Measurements from ENCODE around the gene PRG2. TPM values are rescaled to one million over a fixed set of nuclear protein-coding genes. Genes with fewer than 3 reads are reported as not detected.

The PRG2 gene
- polyA plus RNA-seq, 1 donor from 2014 or later, result not detected

GRCh38 chr11:57358991-57359390 lies 31.5 kb downstream of the PRG2 start:
- no peaks in the 10 kb centered on the region for H3K9me3 Mint-ChIP-seq
- H3K4me3 Mint-ChIP-seq, result no peak overlapping the region
- peaks cover 20% of the 10 kb centered on the region for H3K27me3 Mint-ChIP-seq
- peaks cover 0 to 3% (median 0%) of the 10 kb centered on the region in 3 donors for H3K4me1 Mint-ChIP-seq
- no peaks in the 10 kb centered on the region for H3K36me3 Mint-ChIP-seq
- H3K27ac Mint-ChIP-seq, result no peak overlapping the region

GRCh38 chr11:57358543-57358961 lies 31.9 kb downstream of the PRG2 start:
- no peaks in the 10 kb centered on the region for H3K36me3 Mint-ChIP-seq
- H3K9me3 Mint-ChIP-seq, result no peaks in the 10 kb centered on the region
- no peak overlapping the region for H3K27ac Mint-ChIP-seq
- H3K4me3 Mint-ChIP-seq, result no peak overlapping the region
- peaks cover 0 to 3% (median 0%) of the 10 kb centered on the region in 3 donors for H3K4me1 Mint-ChIP-seq
- H3K27me3 Mint-ChIP-seq, result peaks cover 20% of the 10 kb centered on the region

GRCh38 chr11:57357856-57358255 lies 32.6 kb downstream of the PRG2 start:
- no peak overlapping the region for H3K27ac Mint-ChIP-seq

GRCh38 chr11:57357310-57357709 lies 33.1 kb downstream of the PRG2 start:
- no peaks in the 10 kb centered on the region for H3K36me3 Mint-ChIP-seq
- peaks cover 20% of the 10 kb centered on the region for H3K27me3 Mint-ChIP-seq
- H3K4me3 Mint-ChIP-seq, result no peak overlapping the region
- H3K27ac Mint-ChIP-seq, result no peak overlapping the region
- no peaks in the 10 kb centered on the region for H3K9me3 Mint-ChIP-seq
- H3K4me1 Mint-ChIP-seq, result peaks cover 0 to 3% (median 0%) of the 10 kb centered on the region in 3 donors

More at GRCh38 chr11:57357856-57358255, 32.6 kb downstream of the PRG2 start:
- no peaks in the 10 kb centered on the region for H3K9me3 Mint-ChIP-seq
- H3K4me1 Mint-ChIP-seq, result peaks cover 0 to 3% (median 0%) of the 10 kb centered on the region in 3 donors
- H3K36me3 Mint-ChIP-seq, result no peaks in the 10 kb centered on the region
- H3K27me3 Mint-ChIP-seq, result peaks cover 20% of the 10 kb centered on the region
- H3K4me3 Mint-ChIP-seq, result no peak overlapping the region

- Mint-ChIP-seq H3K9me3 (peaks cover 0 to 4% (median 2%) of the 10 kb centered on the region in 3 donors), H3K27ac (peak overlapping the region in 1 of 3 donors; percentile 21), H3K27me3 (peaks cover 19% of the 10 kb centered on the region), H3K36me3 (no peaks in the 10 kb centered on the region), H3K4me1 (peaks cover 0 to 3% (median 0%) of the 10 kb centered on the region in 3 donors), H3K4me3 (no peak overlapping the region)
Measured at GRCh38 chr11:57356268-57356667, 34.2 kb downstream of the PRG2 start.

GRCh38 chr11:57354699-57355098 lies 35.8 kb downstream of the PRG2 start:
- Mint-ChIP-seq H3K36me3 (no peaks in the 10 kb centered on the region), H3K4me3 (no peak overlapping the region), H3K4me1 (peaks cover 0 to 5% (median 2%) of the 10 kb centered on the region in 3 donors), H3K27ac (peak overlapping the region in 1 of 3 donors; percentile 69), H3K27me3 (peaks cover 24% of the 10 kb centered on the region), H3K9me3 (peaks cover 0 to 6% (median 2%) of the 10 kb centered on the region in 3 donors)

GRCh38 chr11:57353852-57354251 lies 36.6 kb downstream of the PRG2 start:
- no peak overlapping the region for H3K27ac Mint-ChIP-seq

GRCh38 chr11:57353446-57353845 lies 37.0 kb downstream of the PRG2 start:
- no peaks in the 10 kb centered on the region for H3K36me3 Mint-ChIP-seq
- H3K4me1 Mint-ChIP-seq, result peaks cover 0 to 5% (median 2%) of the 10 kb centered on the region in 3 donors
- no peak overlapping the region for H3K4me3 Mint-ChIP-seq
- peaks cover 24% of the 10 kb centered on the region for H3K27me3 Mint-ChIP-seq
- H3K27ac Mint-ChIP-seq, result no peak overlapping the region
- H3K9me3 Mint-ChIP-seq, result peaks cover 0 to 6% (median 2%) of the 10 kb centered on the region in 3 donors

More at GRCh38 chr11:57353852-57354251, 36.6 kb downstream of the PRG2 start:
- Mint-ChIP-seq H3K36me3 (no peaks in the 10 kb centered on the region), H3K4me1 (peaks cover 0 to 5% (median 2%) of the 10 kb centered on the region in 3 donors), H3K27me3 (peaks cover 24% of the 10 kb centered on the region), H3K9me3 (peaks cover 0 to 6% (median 2%) of the 10 kb centered on the region in 3 donors), H3K4me3 (no peak overlapping the region)

GRCh38 chr11:57353036-57353435 lies 37.4 kb downstream of the PRG2 start:
- Mint-ChIP-seq H3K27me3 (peaks cover 24% of the 10 kb centered on the region), H3K4me3 (no peak overlapping the region), H3K36me3 (no peaks in the 10 kb centered on the region), H3K27ac (no peak overlapping the region), H3K4me1 (peaks cover 0 to 5% (median 2%) of the 10 kb centered on the region in 3 donors), H3K9me3 (peaks cover 0 to 6% (median 2%) of the 10 kb centered on the region in 3 donors)

GRCh38 chr11:57349491-57350274 lies 40.8 kb downstream of the PRG2 start:
- H3K4me3 Mint-ChIP-seq, result no peak overlapping the region

GRCh38 chr11:57348636-57349313 lies 41.7 kb downstream of the PRG2 start:
- Mint-ChIP-seq H3K4me1 (peaks cover 2 to 7% (median 4%) of the 10 kb centered on the region in 3 donors), H3K27ac (no peak overlapping the region), H3K36me3 (no peaks in the 10 kb centered on the region), H3K9me3 (peaks cover 0 to 6% (median 2%) of the 10 kb centered on the region in 3 donors), H3K27me3 (peaks cover 6% of the 10 kb centered on the region), H3K4me3 (no peak overlapping the region)

More at GRCh38 chr11:57349491-57350274, 40.8 kb downstream of the PRG2 start:
- H3K27me3 Mint-ChIP-seq, result peaks cover 11% of the 10 kb centered on the region
- no peaks in the 10 kb centered on the region for H3K36me3 Mint-ChIP-seq
- peaks cover 0 to 6% (median 2%) of the 10 kb centered on the region in 3 donors for H3K9me3 Mint-ChIP-seq
- peaks cover 2 to 7% (median 4%) of the 10 kb centered on the region in 3 donors for H3K4me1 Mint-ChIP-seq
- H3K27ac Mint-ChIP-seq, result no peak overlapping the region

GRCh38 chr11:57348052-57348451 lies 42.4 kb downstream of the PRG2 start:
- no peaks in the 10 kb centered on the region for H3K36me3 Mint-ChIP-seq
- H3K4me3 Mint-ChIP-seq, result no peak overlapping the region
- no peak overlapping the region for H3K27ac Mint-ChIP-seq
- H3K27me3 Mint-ChIP-seq, result peaks cover 6% of the 10 kb centered on the region
- peaks cover 0 to 6% (median 2%) of the 10 kb centered on the region in 3 donors for H3K9me3 Mint-ChIP-seq
- H3K4me1 Mint-ChIP-seq, result peaks cover 2 to 7% (median 4%) of the 10 kb centered on the region in 3 donors

- Mint-ChIP-seq H3K27ac (no peak overlapping the region), H3K36me3 (no peaks in the 10 kb centered on the region), H3K4me1 (peaks cover 2 to 7% (median 4%) of the 10 kb centered on the region in 3 donors), H3K4me3 (no peak overlapping the region), H3K9me3 (peaks cover 0 to 6% (median 2%) of the 10 kb centered on the region in 3 donors), H3K27me3 (peaks cover 6% of the 10 kb centered on the region)
Measured at GRCh38 chr11:57347336-57347735, 43.1 kb downstream of the PRG2 start.

GRCh38 chr11:57345555-57346211 lies 44.8 kb downstream of the PRG2 start:
- Mint-ChIP-seq H3K4me3 (peak overlapping the region in 1 of 4 donors; percentile 34), H3K4me1 (peaks cover 2 to 7% (median 4%) of the 10 kb centered on the region in 3 donors), H3K9me3 (no peaks in the 10 kb centered on the region), H3K27me3 (peaks cover 7% of the 10 kb centered on the region), H3K36me3 (no peaks in the 10 kb centered on the region), H3K27ac (no peak overlapping the region)

GRCh38 chr11:57344826-57345225 lies 45.6 kb downstream of the PRG2 start:
- Mint-ChIP-seq H3K9me3 (no peaks in the 10 kb centered on the region), H3K36me3 (no peaks in the 10 kb centered on the region), H3K4me1 (peaks cover 0 to 7% (median 2%) of the 10 kb centered on the region in 3 donors), H3K27me3 (peaks cover 5% of the 10 kb centered on the region), H3K4me3 (no peak overlapping the region), H3K27ac (no peak overlapping the region)

Data from IgD-negative memory B cell (primary cell).